ENCODE results near the gene TMSB4X. TPM values are rescaled to one million over a fixed set of nuclear protein-coding genes. Genes with fewer than 3 reads are reported as not detected.
"Not testable (repeated sequence)": the region's sequence is repeated elsewhere in the genome, so short reads cannot be mapped to it uniquely, and the experiment has no call there.

TMSB4X gene
- total RNA-seq, 1 donor from 2014 or later, result 3,119 TPM

DNA sequence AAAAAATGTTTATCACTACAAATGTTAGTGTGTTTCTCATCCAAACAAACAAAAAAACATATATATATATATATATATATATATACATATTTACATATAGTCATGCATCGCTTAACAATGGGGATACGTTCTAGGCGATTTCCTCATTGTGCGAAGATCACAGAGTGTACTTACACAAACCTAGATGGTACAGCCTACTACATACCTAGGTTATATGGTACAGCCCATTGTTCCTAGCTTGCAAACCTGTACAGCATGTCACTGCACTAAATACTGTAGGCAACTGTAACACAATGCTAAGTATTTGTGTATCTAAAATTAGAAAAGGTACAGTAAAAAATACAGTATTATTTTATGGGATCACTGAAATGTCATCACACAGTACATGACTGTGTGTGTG lies 16.4 kb upstream of the TMSB4X start:
- Histone ChIP-seq H3K27ac (no peak overlapping the region), H3K9me3 (no peaks in the 10 kb centered on the region), H3K4me3 (no peak overlapping the region), H3K4me1 (peaks cover 24% of the 10 kb centered on the region), H3K27me3 (no peaks in the 10 kb centered on the region), H3K36me3 (no peaks in the 10 kb centered on the region)
- TF ChIP-seq, protein P1, sequence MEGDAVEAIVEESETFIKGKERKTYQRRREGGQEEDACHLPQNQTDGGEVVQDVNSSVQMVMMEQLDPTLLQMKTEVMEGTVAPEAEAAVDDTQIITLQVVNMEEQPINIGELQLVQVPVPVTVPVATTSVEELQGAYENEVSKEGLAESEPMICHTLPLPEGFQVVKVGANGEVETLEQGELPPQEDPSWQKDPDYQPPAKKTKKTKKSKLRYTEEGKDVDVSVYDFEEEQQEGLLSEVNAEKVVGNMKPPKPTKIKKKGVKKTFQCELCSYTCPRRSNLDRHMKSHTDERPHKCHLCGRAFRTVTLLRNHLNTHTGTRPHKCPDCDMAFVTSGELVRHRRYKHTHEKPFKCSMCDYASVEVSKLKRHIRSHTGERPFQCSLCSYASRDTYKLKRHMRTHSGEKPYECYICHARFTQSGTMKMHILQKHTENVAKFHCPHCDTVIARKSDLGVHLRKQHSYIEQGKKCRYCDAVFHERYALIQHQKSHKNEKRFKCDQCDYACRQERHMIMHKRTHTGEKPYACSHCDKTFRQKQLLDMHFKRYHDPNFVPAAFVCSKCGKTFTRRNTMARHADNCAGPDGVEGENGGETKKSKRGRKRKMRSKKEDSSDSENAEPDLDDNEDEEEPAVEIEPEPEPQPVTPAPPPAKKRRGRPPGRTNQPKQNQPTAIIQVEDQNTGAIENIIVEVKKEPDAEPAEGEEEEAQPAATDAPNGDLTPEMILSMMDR (IDR thresholded peaks at IDR 0.05), result no peak
- no peak for TF ChIP-seq POLR2AphosphoS5 (IDR thresholded peaks at IDR 0.05; ENCODE audit: insufficient read depth in 1 of 2, low read depth in 1 of 2)
- TF ChIP-seq POLR2A (IDR thresholded peaks at IDR 0.05), result no peak
- intact Hi-C loops (cut with DNase I), result no loop called here
- DNase-seq (ENCODE audit: extremely low spot score in 2 of 2), result no peak

DNA sequence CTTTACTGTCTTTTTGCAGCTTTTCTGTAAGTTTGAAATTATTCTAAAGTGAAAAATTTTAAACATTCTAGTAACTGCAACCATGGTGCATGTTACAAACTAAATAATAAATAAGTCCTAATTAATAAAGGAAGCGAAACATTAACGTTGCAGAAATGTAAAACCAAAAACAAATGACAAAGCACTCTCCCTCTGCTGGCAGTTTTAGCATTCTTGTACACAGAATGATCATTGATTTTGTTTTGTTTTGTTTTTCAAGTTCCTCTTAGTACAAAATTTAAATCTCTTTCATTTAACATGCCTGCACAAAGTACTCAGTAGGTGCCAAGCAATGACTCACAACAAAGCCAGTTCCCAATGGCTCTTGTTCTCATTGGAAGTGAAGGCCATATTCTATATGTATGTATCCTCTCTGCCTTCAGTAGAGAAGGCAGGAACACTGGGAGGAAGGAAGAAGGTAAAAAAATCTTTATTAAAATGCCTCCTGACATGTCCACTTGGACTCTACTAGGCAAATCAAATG lies 13.7 kb upstream of the TMSB4X start:
- TF ChIP-seq, protein P1 (IDR thresholded peaks at IDR 0.05), result no peak
- TF ChIP-seq POLR2A (IDR thresholded peaks at IDR 0.05) (no peak), POLR2AphosphoS5 (IDR thresholded peaks at IDR 0.05; ENCODE audit: insufficient read depth in 1 of 2, low read depth in 1 of 2) (no peak)
- no peak overlapping the region for H3K27ac ChIP-seq
- H3K4me3 ChIP-seq, result no peak overlapping the region
- no peak for DNase-seq (ENCODE audit: extremely low spot score in 2 of 2)
- no peaks in the 10 kb centered on the region for H3K27me3 ChIP-seq
- no peaks in the 10 kb centered on the region for H3K36me3 ChIP-seq
- intact Hi-C loops (cut with DNase I), result no loop called here
- peaks cover 8% of the 10 kb centered on the region for H3K4me1 ChIP-seq
- no peaks in the 10 kb centered on the region for H3K9me3 ChIP-seq

DNA sequence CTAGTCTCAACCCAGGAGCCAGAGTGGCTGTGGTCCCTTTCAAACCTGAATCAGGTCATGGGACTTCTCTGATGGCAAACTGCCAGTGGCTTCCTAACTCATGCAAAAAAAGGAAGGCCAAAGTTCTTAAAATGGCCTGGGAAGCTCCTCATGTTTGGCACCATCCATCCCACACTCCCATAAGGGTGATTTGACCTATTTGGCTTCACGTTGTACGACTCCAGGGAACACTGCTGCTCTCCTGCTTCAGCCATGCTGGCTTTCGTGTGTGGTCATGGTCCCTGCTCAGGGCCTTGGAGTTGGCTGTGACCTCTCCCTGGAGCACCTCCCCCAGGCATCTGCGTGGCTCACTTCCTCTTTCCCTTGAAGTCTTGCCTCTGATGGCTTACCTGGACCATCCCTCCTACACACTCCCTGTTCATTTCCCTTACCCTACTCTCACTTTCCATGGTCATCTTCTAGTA lies 12.8 kb upstream of the TMSB4X start:
- no peak overlapping the region for H3K4me3 ChIP-seq
- no peak for DNase-seq (ENCODE audit: extremely low spot score in 2 of 2)
- peaks cover 5% of the 10 kb centered on the region for H3K4me1 ChIP-seq
- no peak overlapping the region for H3K27ac ChIP-seq
- H3K9me3 ChIP-seq, result no peaks in the 10 kb centered on the region
- no peak for TF ChIP-seq POLR2A (IDR thresholded peaks at IDR 0.05)
- no peak for TF ChIP-seq POLR2AphosphoS5 (IDR thresholded peaks at IDR 0.05; ENCODE audit: insufficient read depth in 1 of 2, low read depth in 1 of 2)
- TF ChIP-seq, protein P1 (IDR thresholded peaks at IDR 0.05), result no peak
- H3K36me3 ChIP-seq, result no peaks in the 10 kb centered on the region
- no peaks in the 10 kb centered on the region for H3K27me3 ChIP-seq
- intact Hi-C loops (cut with DNase I), result no loop called here

DNA sequence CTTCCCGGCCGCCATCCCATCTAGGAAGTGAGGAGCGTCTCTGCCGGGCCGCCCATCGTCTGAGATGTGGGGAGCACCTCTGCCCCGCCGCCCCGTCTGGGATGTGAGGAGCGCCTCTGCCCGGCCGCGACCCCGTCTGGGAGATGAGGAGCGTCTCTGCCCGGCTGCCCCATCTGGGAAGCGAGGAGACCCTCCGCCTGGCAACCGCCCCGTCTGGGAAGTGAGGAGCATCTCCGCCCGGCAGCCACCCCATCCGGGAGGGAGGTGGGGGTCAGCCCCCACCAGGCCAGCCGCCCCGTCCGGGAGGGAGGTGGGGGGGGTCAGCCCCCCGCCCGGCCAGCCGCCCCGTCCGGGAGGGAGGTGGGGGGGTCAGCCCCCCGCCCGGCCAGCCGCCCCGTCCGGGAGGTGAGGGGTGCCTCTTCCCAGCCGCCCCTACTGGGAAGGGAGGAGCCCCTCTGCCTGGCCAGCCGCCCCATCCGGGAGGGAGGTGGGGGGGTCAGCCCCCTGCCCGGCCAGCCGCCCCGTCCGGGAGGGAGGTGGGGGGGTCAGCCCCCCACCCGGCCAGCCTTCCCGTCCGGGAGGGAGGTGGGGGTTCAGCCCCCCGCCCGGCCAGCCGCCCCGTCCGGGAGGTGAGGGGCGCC lies 11.6 kb upstream of the TMSB4X start:
- H3K27me3 ChIP-seq; DNase-seq (ENCODE audit: extremely low spot score in 2 of 2); H3K27ac ChIP-seq; H3K36me3 ChIP-seq; H3K9me3 ChIP-seq; H3K4me1 ChIP-seq; H3K4me3 ChIP-seq; intact Hi-C loops (cut with DNase I): not testable (repeated sequence)

DNA sequence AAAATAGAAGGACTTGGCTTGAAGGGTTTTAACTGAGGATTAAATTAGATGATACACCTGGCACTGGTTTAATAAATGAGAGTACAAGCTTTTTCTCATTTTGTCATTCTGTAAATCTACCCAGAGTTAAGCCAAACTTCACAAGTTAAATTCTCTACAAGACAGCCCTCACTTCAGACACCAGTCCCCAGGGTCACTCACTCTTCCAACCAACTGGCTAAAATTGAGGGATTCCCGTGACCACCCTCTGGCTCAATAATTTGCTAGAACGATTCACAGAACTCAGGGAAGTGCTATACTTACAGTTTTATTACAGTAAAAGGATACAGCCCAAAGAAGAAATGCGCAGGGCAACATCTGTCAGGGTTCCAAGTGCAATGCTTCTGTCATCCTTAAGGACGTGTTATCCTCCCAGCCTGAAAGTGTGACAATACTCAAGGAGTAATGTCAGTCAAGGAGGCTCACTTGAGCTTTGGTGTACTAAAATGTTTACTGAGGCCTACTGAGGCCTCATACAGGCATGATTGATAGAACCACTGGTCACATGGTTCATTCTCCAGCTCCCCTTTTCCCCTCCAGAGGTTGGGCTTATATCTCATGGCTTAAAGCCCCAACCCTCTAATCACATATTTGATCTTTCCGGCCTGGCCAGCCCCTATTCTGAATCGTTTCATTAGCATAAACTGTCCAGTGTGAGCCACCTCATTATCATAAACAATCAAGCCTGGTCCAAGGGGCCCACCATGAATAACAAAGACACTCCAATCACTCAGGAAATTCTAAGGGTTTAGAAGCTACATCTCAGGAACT lies 9.6 kb upstream of the TMSB4X start:
- intact Hi-C loops (cut with DNase I), result no loop called here
- peaks cover 5% of the 10 kb centered on the region for H3K4me1 ChIP-seq
- TF ChIP-seq, protein P1 (IDR thresholded peaks at IDR 0.05), result no peak
- TF ChIP-seq POLR2AphosphoS5 (IDR thresholded peaks at IDR 0.05; ENCODE audit: insufficient read depth in 1 of 2, low read depth in 1 of 2), result no peak
- no peak for TF ChIP-seq POLR2A (IDR thresholded peaks at IDR 0.05)
- H3K27me3 ChIP-seq, result no peaks in the 10 kb centered on the region
- H3K4me3 ChIP-seq, result no peak overlapping the region
- no peaks in the 10 kb centered on the region for H3K9me3 ChIP-seq
- no peak for DNase-seq (ENCODE audit: extremely low spot score in 2 of 2)
- H3K27ac ChIP-seq, result no peak overlapping the region
- no peaks in the 10 kb centered on the region for H3K36me3 ChIP-seq
